CMK (cell line): ENCODE data around the gene DHFR.

Experiments used
- DNase-seq: peaks from one replicate; pipeline ENCODE4 v3.0.0-alpha.2; 2010; ENCODE audit warnings: low read depth

DHFR gene

DNA sequence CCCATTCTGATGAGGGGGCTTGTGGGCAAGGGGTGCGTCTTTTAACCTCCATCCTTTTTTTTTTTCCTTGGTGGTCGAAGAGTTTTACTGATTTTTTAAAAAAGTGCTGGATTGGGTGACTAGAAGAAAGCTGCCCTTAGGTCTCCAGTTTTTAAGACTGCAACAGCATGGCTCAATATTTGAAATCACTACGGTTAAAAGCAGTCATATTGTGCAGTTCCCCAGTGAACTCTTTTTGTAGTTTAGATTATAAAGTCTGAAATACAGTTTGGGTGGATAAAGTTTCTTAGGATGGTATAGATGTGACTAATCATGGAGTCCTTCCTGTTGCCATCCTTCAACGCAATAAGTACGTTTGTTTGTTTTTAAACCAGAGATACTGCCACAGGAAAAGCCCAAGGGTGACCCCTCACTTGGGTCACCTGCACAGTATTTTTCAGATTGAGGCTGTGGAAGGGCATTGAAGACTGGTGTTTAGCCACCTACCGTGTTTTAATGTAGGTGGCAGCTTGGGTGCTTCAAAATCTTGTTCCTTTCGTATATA is 520 bp upstream of the DHFR start:
- no peak for DNase-seq

DNA sequence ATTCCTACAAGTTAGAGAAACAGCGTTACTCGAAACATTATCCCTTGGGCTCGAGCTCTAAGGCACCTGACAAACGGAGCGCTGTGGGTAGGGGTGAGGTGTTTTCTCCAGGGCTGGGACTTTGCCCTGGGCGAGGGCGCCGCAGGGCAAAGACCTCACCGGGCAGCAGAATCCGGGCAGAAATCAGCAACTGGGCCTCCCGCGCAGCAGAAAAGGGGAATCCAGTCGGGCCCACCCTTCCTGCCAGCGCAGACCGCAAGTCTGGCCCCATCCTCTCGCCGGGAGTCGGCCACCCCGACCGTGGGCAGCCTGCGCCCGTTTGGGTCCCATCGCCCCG is 761 bp downstream of the DHFR start:
- DNase-seq: no peak

DNA sequence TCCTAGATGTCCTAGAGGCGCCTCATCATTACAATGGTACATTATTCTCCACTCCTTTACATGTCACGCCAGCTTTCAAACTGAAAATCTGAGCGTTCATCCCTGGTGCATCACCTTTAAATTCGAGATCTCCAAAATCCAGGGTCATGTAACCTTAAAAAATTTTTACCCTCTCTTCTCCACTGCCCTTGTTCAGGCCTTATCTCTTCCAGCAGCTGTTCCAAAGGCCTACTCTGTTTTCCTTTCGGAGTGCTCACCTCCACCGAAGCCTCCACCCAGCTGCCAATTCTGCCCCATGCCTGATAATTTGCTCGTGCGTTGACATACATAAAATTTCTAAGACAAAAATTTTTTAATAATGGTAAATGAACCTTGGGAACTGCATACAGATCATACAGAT is 1.3 kb downstream of the DHFR start:
- no peak for DNase-seq

DNA sequence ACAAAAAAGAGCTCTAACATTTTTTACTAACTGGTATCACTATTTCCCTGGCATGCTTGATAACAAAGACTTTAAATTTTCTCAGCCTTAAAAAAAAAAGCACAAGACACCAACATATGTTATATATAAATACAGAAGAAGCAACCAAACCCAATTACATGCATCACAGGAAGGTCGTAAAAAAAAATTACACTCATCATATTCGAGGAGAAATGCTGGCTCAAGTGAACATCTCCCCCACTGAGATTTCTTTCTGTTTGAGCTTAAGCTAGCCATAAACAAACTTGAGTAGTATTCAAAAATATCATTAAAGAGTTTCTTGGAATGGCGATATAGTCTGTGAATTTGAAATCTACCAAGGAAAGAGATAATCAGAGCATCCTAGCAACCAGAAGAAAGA is 7.9 kb downstream of the DHFR start:
- DNase-seq: no peak

DNA sequence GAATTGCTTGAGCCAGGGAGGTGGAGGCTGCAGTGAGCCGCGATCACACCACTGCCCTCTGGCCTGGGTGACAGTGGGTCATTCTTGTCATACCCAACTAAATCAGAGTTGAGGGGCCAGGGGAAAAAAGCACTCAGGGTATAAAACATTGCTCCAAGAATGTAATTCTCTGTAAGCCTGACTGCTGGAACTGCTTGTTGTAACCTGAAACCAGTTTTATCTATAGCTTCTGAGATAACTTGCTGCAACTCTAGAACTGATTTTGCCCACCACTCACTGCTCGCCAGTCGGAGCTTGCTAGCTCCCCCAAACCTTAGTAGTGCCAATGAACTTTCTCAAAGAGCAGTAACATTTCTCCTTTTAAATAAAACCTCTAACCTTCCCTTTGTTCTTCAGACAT is 9.9 kb downstream of the DHFR start:
- DNase-seq: no peak

DNA sequence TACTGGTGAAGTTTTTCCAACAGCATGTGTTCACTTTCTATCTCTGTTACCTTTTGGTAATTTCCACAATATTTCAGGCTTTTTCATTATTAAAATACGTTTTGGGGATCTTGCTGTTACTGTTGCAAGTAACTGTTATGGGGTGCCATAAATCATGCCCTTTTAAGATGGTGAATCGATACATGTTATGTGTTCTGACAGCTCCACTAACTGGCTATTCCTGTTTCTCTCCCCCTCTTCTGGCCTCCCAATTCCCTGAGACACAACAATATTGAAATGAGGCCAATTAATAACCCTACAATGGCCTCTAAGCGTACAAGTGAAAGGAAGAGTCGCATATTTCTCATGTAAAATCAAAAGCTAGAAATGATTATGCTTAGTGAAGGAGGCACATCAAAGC is 13.4 kb downstream of the DHFR start:
- no peak for DNase-seq

DNA sequence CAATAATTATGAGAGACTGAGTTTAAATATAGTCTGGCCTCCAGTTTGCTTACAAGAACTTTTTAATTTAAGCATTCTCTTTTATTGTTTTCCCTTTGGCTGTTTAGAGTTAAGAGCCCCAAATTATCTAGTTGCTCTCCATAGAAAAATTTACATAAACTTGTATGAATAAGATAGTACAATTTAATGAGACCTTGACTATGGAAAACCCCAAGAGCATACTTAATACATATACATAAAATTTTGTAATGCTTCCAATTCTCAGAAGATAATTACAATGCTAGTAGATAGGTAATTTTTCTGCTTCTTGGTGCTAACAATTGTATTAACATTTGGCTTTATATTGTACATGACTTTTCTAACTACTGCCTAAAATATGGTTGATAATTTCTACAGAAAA is 20.6 kb downstream of the DHFR start:
- DNase-seq: no peak

DNA sequence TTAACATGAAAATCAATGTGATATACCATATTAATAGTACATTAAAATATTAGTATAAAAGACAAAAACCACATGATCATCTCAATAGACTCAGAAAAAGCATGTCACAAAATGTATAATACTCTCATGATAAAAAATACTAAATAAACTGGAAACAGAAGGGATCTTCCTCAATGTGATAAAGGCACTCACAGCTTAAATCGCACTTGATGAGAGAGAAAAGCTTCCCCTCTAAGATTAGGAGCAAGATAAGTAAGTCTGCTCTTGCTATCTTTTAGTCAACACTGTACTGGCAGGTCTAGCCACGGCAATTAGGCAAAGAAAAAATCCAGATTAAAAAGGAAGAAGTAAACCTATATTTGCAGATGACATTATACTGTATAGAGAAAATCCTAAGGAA is 22.1 kb downstream of the DHFR start:
- DNase-seq: no peak

DNA sequence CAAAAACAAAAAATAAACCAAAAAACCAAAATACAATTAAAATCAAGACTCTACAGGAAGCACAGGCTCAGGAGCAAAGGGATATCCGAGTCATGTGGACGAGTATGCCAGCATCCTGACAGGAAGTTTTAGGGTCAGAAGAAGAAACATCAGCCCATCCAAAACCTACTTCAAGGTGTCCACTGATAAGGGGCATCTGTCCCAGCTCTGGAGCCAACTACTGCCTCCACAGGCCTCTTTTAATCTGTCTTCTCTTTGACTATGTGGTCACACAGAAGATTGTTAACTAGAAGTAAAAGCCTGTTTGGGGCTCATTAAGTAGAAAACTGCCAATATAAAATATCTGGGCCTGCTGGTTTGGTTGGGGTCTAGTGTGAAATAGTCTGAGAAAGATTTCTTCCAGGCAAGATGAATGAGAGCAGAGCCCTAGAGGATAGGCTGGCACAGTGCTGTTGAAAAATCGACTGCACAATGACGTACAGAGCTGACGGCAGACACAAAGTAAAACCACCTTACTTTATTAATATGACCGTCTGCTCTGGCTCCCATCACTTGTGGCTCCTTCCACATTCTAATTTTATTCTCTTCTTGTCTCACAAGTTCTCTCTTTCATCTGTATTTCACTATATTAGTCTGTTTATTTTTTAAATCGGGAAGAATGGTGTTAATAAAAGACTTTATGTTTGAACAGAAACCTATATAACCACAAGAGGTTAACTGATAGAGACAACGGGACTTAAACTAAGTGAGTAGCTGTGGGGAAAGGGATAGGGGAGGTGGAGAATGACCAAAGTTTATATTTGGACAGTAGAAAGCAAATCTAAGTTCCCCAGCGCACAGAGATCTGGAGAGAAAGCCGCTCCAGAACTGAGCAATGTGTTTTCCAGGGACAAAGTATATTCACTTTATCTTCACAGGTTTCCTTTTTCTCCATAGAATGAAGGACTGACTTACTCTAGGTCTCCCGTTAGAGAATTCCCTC is 23.2 kb downstream of the DHFR start:
- DNase-seq: peak; percentile 21

DNA sequence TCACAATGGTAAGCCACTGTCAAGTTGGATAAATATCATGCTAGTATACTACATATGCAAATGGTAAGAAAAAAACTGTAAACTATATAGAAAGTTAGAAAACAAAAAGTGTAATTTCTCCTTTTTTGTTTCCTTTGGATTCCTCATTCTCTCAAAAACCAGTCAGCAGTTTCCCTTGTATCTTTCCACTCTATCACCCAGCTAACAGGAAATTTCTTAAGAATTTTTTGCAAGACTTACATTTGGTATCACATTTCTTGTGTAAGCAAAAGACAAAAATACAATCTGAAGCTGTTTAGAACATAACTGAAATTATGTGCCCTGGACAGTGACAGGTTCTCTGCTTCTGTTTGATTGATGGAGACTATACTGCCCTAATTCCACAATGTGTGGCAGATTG is 25.5 kb downstream of the DHFR start:
- DNase-seq: no peak

DNA sequence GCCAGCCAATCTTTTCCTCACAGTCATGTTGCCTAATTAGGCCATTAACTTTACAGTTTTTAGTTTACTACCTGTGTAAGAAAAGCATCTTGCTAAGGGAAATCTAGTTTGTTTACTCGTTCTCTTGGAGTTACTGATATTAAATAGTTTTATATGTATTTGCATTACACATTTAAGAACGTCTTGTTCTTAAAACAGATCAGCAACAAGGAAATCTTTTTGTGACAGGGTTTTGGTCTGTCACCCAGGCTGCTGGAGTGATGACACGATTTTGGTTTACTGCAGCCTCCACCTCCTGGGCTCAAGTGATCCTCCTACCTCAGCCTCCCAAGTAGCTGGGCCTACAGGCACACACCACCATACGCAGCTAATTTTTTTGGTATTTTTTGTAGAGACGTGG is 29.6 kb downstream of the DHFR start:
- no peak for DNase-seq

DNA sequence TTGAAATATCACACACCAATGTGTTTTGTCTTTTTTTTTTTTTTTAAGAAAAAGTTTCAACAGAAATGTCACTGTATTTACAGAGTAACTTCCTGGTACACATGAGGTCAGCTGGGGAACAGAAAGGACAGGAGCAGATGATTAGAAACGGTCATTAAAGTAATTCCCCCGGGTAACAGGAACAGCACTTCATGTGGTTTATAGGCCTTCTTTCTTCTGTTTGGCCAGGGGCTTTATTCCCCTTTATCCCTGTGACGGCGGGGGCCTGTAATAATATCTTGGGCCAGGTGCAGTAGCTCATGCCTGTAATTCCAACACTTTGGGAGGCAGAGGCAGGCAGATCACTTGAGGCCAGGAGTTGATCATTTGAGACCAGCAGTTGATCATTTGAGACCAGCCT is 30.8 kb downstream of the DHFR start:
- no peak for DNase-seq

DNA sequence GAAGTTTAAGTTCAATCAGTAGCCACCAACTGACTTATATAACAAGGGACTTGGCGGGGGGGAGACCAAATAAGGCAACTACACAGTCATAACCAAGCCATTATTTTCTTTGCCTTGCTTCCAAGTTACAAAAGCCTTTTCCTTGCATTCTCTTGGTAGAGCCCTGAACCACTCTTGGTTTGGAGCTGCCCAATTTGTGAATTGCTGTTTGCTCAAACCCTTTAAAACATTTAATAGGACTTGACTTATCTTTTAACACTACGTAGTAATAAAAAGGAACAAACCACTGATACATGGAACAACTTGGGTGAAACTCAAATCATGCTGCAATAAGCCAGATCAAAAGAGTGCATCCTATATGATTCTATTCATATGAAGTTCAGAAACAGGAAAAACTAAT is 32.0 kb downstream of the DHFR start:
- no peak for DNase-seq

DNA sequence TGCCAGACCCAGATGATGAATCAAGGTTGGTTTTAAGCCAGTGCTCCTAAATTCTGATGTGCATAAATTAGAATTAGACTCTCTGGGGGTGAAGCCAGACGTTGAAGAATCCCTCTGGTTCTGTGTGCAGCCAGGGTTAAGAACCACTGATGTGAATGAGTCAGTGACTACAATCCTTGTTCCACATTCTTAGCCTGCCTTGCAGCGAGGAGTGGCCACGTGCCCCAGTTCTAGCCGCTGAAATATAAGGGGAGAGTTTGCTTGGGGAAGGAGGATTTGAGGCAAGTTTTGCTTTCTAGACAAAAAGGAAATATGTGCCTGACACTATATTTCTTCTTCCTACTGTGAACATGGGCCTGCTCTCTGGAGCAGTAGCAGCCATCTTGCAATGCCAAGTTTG is 34.6 kb downstream of the DHFR start:
- DNase-seq: no peak

DNA sequence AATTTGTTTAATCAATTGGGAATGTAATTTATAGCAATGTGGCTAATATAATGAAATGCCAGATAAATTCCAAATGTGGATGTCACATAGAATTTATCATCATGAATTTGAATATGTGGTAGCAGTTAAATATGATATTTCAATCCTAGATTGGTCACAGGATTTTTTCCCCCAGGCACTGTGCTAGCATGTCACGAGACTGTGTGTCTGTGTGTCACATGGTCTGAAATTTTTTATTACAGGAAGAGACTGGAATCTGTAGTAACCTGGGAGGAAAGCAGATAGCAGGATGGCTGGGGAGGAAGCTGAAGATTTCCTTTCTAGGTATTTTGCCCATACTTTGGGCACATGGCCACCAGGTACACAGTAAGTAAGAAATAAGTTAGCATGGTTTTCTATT is 35.7 kb downstream of the DHFR start:
- no peak for DNase-seq

DNA sequence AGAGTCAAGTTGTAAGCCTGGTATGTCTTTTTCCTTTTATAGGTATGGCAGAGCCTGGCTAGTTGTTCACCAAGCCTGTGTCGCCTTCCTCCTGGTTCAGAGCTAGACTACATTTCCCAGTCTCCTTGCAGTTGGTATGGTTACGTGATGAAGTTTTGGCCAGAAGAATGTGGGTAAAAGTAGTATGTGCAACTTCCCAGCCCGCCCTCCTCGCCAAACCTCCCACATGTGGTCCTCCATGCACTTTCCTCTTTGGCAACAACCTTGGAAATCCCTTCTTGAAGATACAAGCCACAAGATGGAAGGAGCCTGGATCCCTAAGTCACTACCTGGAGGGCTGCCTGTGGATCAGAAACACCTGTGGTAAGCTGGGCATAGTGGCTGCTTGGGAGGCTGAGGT is 36.3 kb downstream of the DHFR start:
- no peak for DNase-seq

DNA sequence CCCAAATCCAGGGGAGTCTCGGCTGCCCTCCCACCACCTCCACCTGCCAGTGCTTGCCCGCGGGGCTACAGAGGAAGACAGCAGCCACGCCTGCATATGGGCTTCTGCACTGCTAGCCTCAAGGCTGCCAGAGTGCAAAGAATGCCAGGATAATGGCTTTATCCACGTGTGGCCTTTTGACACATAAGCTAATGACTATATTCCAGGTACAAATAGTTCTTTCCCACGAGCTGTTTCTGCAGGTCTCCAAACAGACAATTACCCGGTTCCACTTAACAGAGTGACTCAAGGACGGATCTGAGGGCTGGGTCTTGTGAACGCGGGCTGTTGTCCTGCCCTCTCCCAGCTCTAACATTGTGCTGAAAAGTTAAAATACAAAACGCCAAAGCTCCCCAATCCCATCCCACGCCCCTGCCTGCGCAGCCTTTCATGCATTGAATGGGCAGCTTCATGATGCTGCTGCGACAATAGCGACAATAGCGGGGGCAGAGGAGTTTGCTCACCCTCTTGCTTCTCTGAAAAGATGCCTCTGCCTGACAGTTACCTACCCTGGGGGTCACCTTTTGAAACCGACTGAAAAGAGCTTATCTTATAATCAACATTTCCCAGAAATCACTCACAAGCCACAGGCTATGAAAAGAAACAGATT is 39.4 kb downstream of the DHFR start:
- DNase-seq: no peak

DNA sequence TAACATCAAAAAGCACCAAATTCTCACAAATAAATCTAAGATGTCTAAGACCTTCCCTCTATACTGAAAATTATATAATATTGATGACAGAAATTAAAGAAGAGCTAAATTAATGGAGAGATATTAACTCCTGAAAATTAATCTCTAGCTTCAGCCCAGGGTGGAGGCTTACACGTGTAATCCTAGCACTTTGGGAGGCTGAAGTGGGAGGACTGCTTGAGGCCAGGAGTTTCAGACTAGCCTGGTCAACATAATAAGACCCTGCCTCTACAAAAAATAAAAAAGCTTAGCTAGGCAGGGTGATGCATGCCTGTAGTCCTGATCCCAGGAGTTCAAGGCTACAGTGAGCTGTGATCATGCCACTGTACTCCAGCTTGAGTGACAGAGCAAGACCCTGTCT is 45.1 kb downstream of the DHFR start:
- DNase-seq: no peak

DNA sequence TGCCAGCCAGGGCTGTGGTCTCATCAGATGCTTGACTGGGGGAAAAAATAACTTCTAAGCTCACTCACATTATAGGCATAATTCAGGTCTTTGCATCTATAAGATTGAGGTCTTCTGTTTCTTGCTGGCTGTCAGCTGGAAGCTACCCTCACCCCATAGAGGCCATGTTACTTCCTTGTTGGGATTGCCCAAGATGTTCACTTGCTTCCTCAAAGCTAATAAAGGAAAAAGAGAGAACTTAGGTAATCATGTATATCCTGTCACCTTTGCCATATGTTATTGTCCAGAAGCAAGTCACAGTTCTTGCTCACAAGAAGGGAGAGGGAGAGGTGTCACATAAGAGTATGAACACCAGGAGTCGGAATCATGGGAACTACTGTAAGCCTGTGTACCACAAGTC is 46.1 kb downstream of the DHFR start:
- no peak for DNase-seq

DNA sequence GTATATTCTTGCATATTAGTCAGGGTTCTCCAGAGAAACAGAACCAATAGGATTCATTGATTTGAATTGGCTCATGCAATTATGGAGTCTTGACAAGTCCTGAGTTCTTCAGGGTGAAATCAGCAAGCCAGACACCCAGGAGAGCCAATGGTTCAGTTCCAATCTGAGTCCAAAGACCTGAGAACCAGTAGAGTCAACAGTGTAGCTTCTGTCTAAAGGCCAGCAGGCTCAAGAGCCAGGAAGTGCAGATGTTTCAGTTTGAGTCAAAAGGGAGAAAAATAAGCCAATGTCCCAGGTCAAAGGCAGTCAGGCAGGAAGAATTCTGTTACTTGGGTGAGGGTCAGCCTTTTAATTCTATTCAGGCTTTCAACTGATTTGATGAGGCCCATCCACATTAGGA is 47.0 kb downstream of the DHFR start:
- DNase-seq: no peak

DNA sequence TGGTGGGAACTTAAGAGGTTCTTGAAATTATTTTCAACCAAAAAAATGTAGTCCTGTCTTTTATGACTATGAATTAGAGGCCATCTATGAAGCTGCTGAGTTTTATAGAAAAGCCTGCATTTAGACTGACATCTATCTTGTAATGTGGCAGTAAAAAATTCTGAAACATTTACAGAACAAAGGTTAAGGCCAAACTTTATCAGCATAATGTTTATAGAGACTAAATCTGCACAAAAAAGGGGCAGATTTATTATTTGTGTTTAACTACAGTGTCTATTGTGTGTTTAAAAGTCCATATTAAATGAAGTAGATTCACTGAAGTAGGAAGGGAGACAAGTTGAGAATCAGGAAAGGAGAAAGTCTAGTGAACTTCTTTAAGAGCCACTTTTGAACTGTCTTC is 47.4 kb downstream of the DHFR start:
- no peak for DNase-seq

DNA sequence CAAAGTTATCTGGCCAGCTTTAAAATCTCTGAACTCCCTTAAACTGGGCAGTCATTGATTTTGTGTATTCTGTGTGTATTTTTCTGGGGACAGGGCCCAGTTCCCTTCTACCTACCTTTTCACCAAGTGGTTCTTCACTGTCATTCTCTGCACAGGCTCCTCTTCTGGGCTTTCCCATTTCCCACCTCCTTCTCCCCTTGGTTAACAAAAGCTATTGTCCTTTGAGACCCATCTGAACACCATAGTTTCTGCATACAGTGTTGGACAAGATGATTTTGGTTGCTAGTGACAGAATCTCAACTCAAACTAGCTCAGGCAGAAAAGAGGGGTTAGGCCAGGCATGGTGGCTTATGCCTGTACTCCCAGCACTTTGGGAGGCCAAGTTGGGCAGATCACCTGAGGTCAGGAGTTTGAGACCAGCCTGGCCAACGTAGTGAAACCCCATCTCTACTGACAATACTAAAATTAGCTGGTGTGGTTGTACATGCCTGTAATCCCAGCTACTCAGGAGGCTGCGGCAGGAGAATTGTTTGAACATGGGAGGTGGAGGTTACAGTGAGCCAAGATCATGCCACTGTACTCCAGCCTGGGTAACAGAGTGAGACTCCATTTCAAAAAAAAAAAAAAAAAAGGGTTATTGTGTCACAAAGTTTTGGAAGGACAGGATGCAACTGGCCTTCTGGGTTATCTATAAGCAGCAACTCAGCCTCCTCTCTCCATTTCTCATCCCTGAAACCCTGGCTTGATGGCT is 53.7 kb downstream of the DHFR start:
- DNase-seq: no peak

DNA sequence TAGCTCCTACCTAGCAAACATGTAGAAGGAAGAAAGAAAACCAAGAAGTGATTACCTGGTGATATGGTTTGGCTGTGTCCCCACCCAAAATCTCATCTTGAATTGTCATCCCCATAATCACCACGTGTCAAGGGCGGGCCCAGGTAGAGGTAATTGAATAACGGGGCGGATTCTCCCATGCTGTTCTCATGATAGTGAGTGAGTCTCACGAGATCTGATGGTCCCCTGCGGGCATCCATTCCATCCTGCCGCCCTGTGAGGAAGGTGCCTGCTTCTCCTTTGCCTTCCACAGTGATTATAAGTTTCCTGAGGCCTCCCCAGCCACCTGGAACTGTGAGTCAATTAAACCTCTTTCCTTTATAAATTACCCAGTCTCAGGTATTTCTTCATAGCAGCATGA is 57.3 kb downstream of the DHFR start:
- no peak for DNase-seq
